H9 (cell line): Measurements from ENCODE around the gene VPS45. TPM values are rescaled to one million over a fixed set of nuclear protein-coding genes. Genes with fewer than 3 reads are reported as not detected.

ENCODE experiments used
- DNase-seq: peaks from one replicate; pipeline ENCODE4 v3.0.0-alpha.2; 2017
- H2AFZ ChIP-seq: one replicate; pipeline ENCODE4 v1.6.1; 2013; ENCODE audit warnings: mild to moderate bottlenecking, low read length, control low read depth, moderate library complexity
- H2AK5ac ChIP-seq: 2 replicates; pipeline ENCODE4 v1.6.1; 2013; ENCODE audit warnings: low read length, control low read depth, mixed read lengths; ENCODE audit not compliant: insufficient read length
- H2BK120ac ChIP-seq: one replicate; pipeline ENCODE4 v1.6.1; 2013; ENCODE audit warnings: low read depth, mild to moderate bottlenecking, low read length, control low read depth, inconsistent platforms; ENCODE audit not compliant: poor library complexity, severe bottlenecking
- H2BK12ac ChIP-seq: 2 replicates; pipeline ENCODE4 v1.6.1; 2013; ENCODE audit warnings: low read length, control low read depth, mixed read lengths, low read depth; ENCODE audit not compliant: insufficient read length
- H2BK15ac ChIP-seq: 2 replicates; pipeline ENCODE4 v1.6.1; 2013; ENCODE audit warnings: low read depth, low read length, control low read depth
- H2BK20ac ChIP-seq: one replicate; pipeline ENCODE4 v1.6.1; 2013; ENCODE audit warnings: low read depth, mild to moderate bottlenecking, low read length, control low read depth, inconsistent platforms; ENCODE audit not compliant: poor library complexity, severe bottlenecking
- H2BK5ac ChIP-seq: 2 replicates; pipeline ENCODE4 v1.6.1; 2013; ENCODE audit warnings: low read length, control low read depth, mixed read lengths; ENCODE audit not compliant: insufficient read length
- H3K14ac ChIP-seq: 2 replicates; pipeline ENCODE4 v1.6.1; 2013; ENCODE audit warnings: low read length, control low read depth; ENCODE audit not compliant: insufficient read depth
- H3K18ac ChIP-seq: 2 replicates; pipeline ENCODE4 v1.6.1; 2013; ENCODE audit warnings: low read depth, mild to moderate bottlenecking, mixed read lengths, low read length, control low read depth; ENCODE audit not compliant: insufficient read length
- H3K23ac ChIP-seq: 2 replicates; pipeline ENCODE4 v1.6.1; 2013; ENCODE audit warnings: low read length, control low read depth, mixed read lengths, low read depth; ENCODE audit not compliant: insufficient read length
- H3K23me2 ChIP-seq: 2 replicates; pipeline ENCODE4 v1.6.1; 2013; ENCODE audit warnings: low read depth, mild to moderate bottlenecking, mixed read lengths, low read length, control low read depth; ENCODE audit not compliant: insufficient read length, poor library complexity, severe bottlenecking
- H3K27ac ChIP-seq: 2 replicates; pipeline ENCODE4 v1.5.1; 2013; ENCODE audit warnings: low read length, control low read depth, mixed read lengths, low read depth; ENCODE audit not compliant: insufficient read length
- H3K27me3 ChIP-seq: 2 replicates; pipeline ENCODE4 v1.6.1; 2013; ENCODE audit warnings: low read length, control low read depth, inconsistent platforms; ENCODE audit not compliant: insufficient read depth
- H3K4ac ChIP-seq: 2 replicates; pipeline ENCODE4 v1.6.1; 2013; ENCODE audit warnings: low read depth, mild to moderate bottlenecking, control low read depth, inconsistent platforms, low read length, moderate library complexity
- H3K4me1 ChIP-seq: 2 replicates; pipeline ENCODE4 v1.6.1; 2013; ENCODE audit warnings: low read length, control low read depth, inconsistent platforms; ENCODE audit not compliant: insufficient read depth
- H3K4me2 ChIP-seq: 2 replicates; pipeline ENCODE4 v1.6.1; 2013; ENCODE audit warnings: low read length, control low read depth, mixed read lengths; ENCODE audit not compliant: insufficient read length, insufficient read depth
- H3K56ac ChIP-seq: 2 replicates; pipeline ENCODE4 v1.6.1; 2013; ENCODE audit warnings: low read depth, mild to moderate bottlenecking, mixed read lengths, low read length, control low read depth; ENCODE audit not compliant: insufficient read length
- H3K79me1 ChIP-seq: 2 replicates; pipeline ENCODE4 v1.6.1; 2013; ENCODE audit warnings: low read depth, mild to moderate bottlenecking, moderate library complexity, low read length, control low read depth, inconsistent platforms; ENCODE audit not compliant: insufficient read depth, poor library complexity, severe bottlenecking
- H3K79me2 ChIP-seq: 2 replicates; pipeline ENCODE4 v1.6.1; 2013; ENCODE audit warnings: low read length, control low read depth, inconsistent platforms; ENCODE audit not compliant: insufficient read depth
- H3K9ac ChIP-seq: 2 replicates; pipeline ENCODE4 v1.6.1; 2013; ENCODE audit warnings: low read length, control low read depth, mixed read lengths; ENCODE audit not compliant: insufficient read length; ENCODE audit errors: extremely low read depth
- H3K9me3 ChIP-seq: one replicate; pipeline ENCODE4 v1.6.1; 2013; ENCODE audit warnings: low read depth, low read length, inconsistent platforms; ENCODE audit not compliant: control insufficient read depth
- H3T11ph ChIP-seq: one replicate; pipeline ENCODE4 v1.6.1; 2013; ENCODE audit warnings: mild to moderate bottlenecking, low read length, control low read depth, inconsistent platforms
- H4K20me1 ChIP-seq: one replicate; pipeline ENCODE4 v1.6.1; 2013; ENCODE audit not compliant: control insufficient read depth, insufficient read length, insufficient read depth
- H4K5ac ChIP-seq: 2 replicates; pipeline ENCODE4 v1.6.1; 2013; ENCODE audit warnings: low read depth, mild to moderate bottlenecking, mixed read lengths, low read length, control low read depth; ENCODE audit not compliant: insufficient read length
- H4K8ac ChIP-seq: replicated peaks from 2 replicates; pipeline ENCODE4 v1.6.1; 2013; ENCODE audit warnings: low read length, control low read depth, mixed read lengths, low read depth; ENCODE audit not compliant: insufficient read length
- H4K91ac ChIP-seq: 2 replicates; pipeline ENCODE4 v1.6.1; 2013; ENCODE audit warnings: low read depth, mild to moderate bottlenecking, moderate library complexity, mixed read lengths, low read length, control low read depth; ENCODE audit not compliant: insufficient read length
- H3K27ac Mint-ChIP-seq, 3 experiments: 2 replicates in 2 of 3; 3 replicates in 1 of 3; pipeline ENCODE4 v1.8.0; 2020 to 2021; ENCODE audit warnings: mixed read lengths in 3 of 3, mild to moderate bottlenecking in 1 of 3, moderate library complexity in 1 of 3
- H3K27me3 Mint-ChIP-seq: 2 replicates; pipeline ENCODE4 v1.8.0; 2021; ENCODE audit warnings: low read depth, mild to moderate bottlenecking, moderate library complexity, mixed read lengths
- H3K36me3 Mint-ChIP-seq, 3 experiments: 2 replicates in 2 of 3; 3 replicates in 1 of 3; pipeline ENCODE4 v1.8.0; 2020 to 2021; ENCODE audit warnings: low read depth in 3 of 3, mixed read lengths in 3 of 3; ENCODE audit not compliant: insufficient read depth in 1 of 3
- H3K4me1 Mint-ChIP-seq, 2 experiments: 2 replicates each; pipeline ENCODE4 v1.8.0; 2020; ENCODE audit warnings: mixed read lengths in 2 of 2
- H3K4me3 Mint-ChIP-seq, 2 experiments: 2 replicates in 1 of 2; 3 replicates in 1 of 2; pipeline ENCODE4 v1.8.0; 2020 to 2021; ENCODE audit warnings: mild to moderate bottlenecking in 2 of 2, mixed read lengths in 2 of 2, moderate library complexity in 1 of 2
- H3K9me3 Mint-ChIP-seq, 2 experiments: 2 replicates in 1 of 2; 3 replicates in 1 of 2; pipeline ENCODE4 v1.8.0; 2020; ENCODE audit warnings: mild to moderate bottlenecking in 2 of 2, mixed read lengths in 2 of 2, moderate library complexity in 1 of 2
- WGBS: extraction: QIAGEN DNeasy Blood & Tissue Kit; methylation state at CpG from one replicate; pipeline ENCODE4 v1.1.7; 2013; ENCODE audit warnings: missing lambda C conversion rate, low lambda C conversion rate, mixed read lengths; ENCODE audit not compliant: insufficient read length; ENCODE audit errors: extremely low coverage; 5-methylcytosine and 5-hydroxymethylcytosine counted together
- total RNA-seq: library from RNA; stranded (reverse); gene quantifications from 2 replicates; pipeline ENCODE4 v1.2.1, GENCODE V29; 2021
- TF ChIP-seq, protein P1 (sequence below): fragments of 200-600 bp; sonication (generic); conservative IDR thresholded peaks from 3 replicates; pipeline ENCODE4 v1.8.0; 2021; ENCODE audit warnings: antibody characterized with exemption, mild to moderate bottlenecking

VPS45 gene
- total RNA-seq, 1 experiment from 2014 or later = 31.8 TPM

DNA sequence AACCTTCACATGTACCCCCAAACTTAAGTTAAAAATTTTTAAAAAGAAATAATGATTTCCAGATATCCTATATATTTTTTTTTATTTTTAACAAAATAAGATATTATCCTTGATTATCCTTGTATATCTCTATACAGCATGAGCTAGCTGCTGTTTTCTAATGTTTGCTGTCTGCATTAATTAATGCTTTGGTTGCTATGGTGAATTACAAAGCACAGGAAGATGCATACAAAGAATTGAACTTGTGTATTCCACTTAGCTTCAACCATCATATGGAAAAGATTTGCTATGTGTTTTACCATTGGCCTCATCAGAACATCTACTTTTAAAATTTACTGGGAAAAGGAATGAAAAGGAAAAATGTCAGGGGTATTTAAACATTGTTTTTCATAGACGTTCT, 35.4 kb downstream of the VPS45 start:
- TF ChIP-seq, protein P1, sequence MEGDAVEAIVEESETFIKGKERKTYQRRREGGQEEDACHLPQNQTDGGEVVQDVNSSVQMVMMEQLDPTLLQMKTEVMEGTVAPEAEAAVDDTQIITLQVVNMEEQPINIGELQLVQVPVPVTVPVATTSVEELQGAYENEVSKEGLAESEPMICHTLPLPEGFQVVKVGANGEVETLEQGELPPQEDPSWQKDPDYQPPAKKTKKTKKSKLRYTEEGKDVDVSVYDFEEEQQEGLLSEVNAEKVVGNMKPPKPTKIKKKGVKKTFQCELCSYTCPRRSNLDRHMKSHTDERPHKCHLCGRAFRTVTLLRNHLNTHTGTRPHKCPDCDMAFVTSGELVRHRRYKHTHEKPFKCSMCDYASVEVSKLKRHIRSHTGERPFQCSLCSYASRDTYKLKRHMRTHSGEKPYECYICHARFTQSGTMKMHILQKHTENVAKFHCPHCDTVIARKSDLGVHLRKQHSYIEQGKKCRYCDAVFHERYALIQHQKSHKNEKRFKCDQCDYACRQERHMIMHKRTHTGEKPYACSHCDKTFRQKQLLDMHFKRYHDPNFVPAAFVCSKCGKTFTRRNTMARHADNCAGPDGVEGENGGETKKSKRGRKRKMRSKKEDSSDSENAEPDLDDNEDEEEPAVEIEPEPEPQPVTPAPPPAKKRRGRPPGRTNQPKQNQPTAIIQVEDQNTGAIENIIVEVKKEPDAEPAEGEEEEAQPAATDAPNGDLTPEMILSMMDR = no peak
- Histone ChIP-seq H3K4me1 (no peaks in the 10 kb centered on the region), H3K4me2 (no peak overlapping the region), H3K27ac (no peak overlapping the region), H3K9me3 (no peaks in the 10 kb centered on the region), H2BK120ac (no peak overlapping the region), H3K4ac (no peak overlapping the region), H4K5ac (no peak overlapping the region), H3K27me3 (no peaks in the 10 kb centered on the region), H2BK5ac (no peak overlapping the region), H3K79me1 (no peaks in the 10 kb centered on the region), H3T11ph (no peak overlapping the region), H3K79me2 (no peaks in the 10 kb centered on the region), H3K23me2 (no peaks in the 10 kb centered on the region), H3K9ac (no peak overlapping the region), H2BK20ac (no peak overlapping the region), H3K56ac (no peak overlapping the region), H3K23ac (no peak overlapping the region), H2AK5ac (no peak overlapping the region), H2BK15ac (no peak overlapping the region), H3K14ac (no peak overlapping the region), H4K8ac (no peak overlapping the region), H3K18ac (no peak overlapping the region), H2AFZ (no peak overlapping the region), H4K91ac (no peak overlapping the region), H2BK12ac (no peak overlapping the region), H4K20me1 (no peaks in the 10 kb centered on the region)
- Mint-ChIP-seq H3K9me3 (no peaks in the 10 kb centered on the region; a peak in 1 of 5 replicates), H3K4me1 (peaks cover 5% of the 10 kb centered on the region in 2 experiments; a peak in 2 of 4 replicates), H3K4me3 (no peak overlapping the region), H3K27me3 (no peaks in the 10 kb centered on the region), H3K27ac (no peak overlapping the region), H3K36me3 (peaks cover 9 to 24% (median 18%) of the 10 kb centered on the region in 3 experiments; a peak in 6 of 7 replicates)
- no peak for DNase-seq
- WGBS = no CpG with 5 or more reads among the region's 1 CpG
